GM19395 (cell line): ENCODE measurements around the gene B4GALNT1.
"Not testable (repeated sequence)": the region's sequence is repeated elsewhere in the genome, so short reads cannot be mapped to it uniquely, and the experiment has no call there.

Experiments
- ATAC-seq: cut with Tn5 transposase; IDR thresholded peaks from one replicate; pipeline ENCODE4 v1.9.1; 2021; ENCODE audit warnings: mild to moderate bottlenecking, moderate library complexity; ENCODE audit not compliant: unreplicated experiment

The B4GALNT1 gene

GRCh38 chr12:57638096-57638495, 5.1 kb upstream of the B4GALNT1 start:
- no peak for ATAC-seq

- ATAC-seq, result no peak
Observed at GRCh38 chr12:57637364-57637763, 4.4 kb upstream of the B4GALNT1 start.

- not testable (repeated sequence) for ATAC-seq
Observed at GRCh38 chr12:57636731-57637130, 3.7 kb upstream of the B4GALNT1 start.

GRCh38 chr12:57632073-57632957, 686 bp downstream of the B4GALNT1 start:
- ATAC-seq, result no peak

GRCh38 chr12:57631566-57632072, 1.4 kb downstream of the B4GALNT1 start:
- ATAC-seq, result no peak

- no peak for ATAC-seq
Observed at GRCh38 chr12:57630891-57631433, 2.0 kb downstream of the B4GALNT1 start.

- no peak for ATAC-seq
Observed at GRCh38 chr12:57629897-57630471, 3.0 kb downstream of the B4GALNT1 start.

- no peak for ATAC-seq
Observed at GRCh38 chr12:57628280-57629191, 4.5 kb downstream of the B4GALNT1 start.

- no peak for ATAC-seq
Observed at GRCh38 chr12:57627501-57628279, 5.3 kb downstream of the B4GALNT1 start.

GRCh38 chr12:57626921-57627445, 6.0 kb downstream of the B4GALNT1 start:
- no peak for ATAC-seq

GRCh38 chr12:57626111-57626920, 6.7 kb downstream of the B4GALNT1 start:
- ATAC-seq, result no peak

- ATAC-seq, result no peak
Observed at GRCh38 chr12:57625261-57626032, 7.6 kb downstream of the B4GALNT1 start.

- no peak for ATAC-seq
Observed at GRCh38 chr12:57624441-57625220, 8.4 kb downstream of the B4GALNT1 start.

- no peak for ATAC-seq
Observed at GRCh38 chr12:57623811-57624390, 9.1 kb downstream of the B4GALNT1 start.

- ATAC-seq, result no peak
Observed at GRCh38 chr12:57623385-57623784, 9.6 kb downstream of the B4GALNT1 start.

GRCh38 chr12:57622293-57623245, 10.4 kb downstream of the B4GALNT1 start:
- no peak for ATAC-seq
